HG02798 (cell line): ENCODE results near the gene NSMF.
A peak's percentile ranks its signal among the peaks of the same experiment; 100 is the strongest.

Experiments
- ATAC-seq: cut with Tn5 transposase; IDR thresholded peaks from one replicate; pipeline ENCODE4 v1.9.1; 2021; ENCODE audit warnings: mild to moderate bottlenecking; ENCODE audit not compliant: unreplicated experiment, poor library complexity

Gene NSMF

GRCh38 chr9:137449931-137450538 lies 9.1 kb downstream of the NSMF start:
- ATAC-seq = no peak

GRCh38 chr9:137449081-137449844 lies 9.9 kb downstream of the NSMF start:
- no peak for ATAC-seq

GRCh38 chr9:137448602-137448962 lies 10.6 kb downstream of the NSMF start:
- no peak for ATAC-seq

- ATAC-seq = no peak
Measured at GRCh38 chr9:137447722-137448601, 11.2 kb downstream of the NSMF start.

- no peak for ATAC-seq
Measured at GRCh38 chr9:137446851-137447471, 12.2 kb downstream of the NSMF start.

GRCh38 chr9:137445930-137446431 lies 13.2 kb downstream of the NSMF start:
- no peak for ATAC-seq

- ATAC-seq = peak; percentile 66
Measured at GRCh38 chr9:137445275-137445807, 13.8 kb downstream of the NSMF start.

- no peak for ATAC-seq
Measured at GRCh38 chr9:137444106-137444790, 14.9 kb downstream of the NSMF start.

- ATAC-seq = no peak
Measured at GRCh38 chr9:137441935-137442321, 17.2 kb downstream of the NSMF start.

- ATAC-seq = no peak
Measured at GRCh38 chr9:137441289-137441934, 17.7 kb downstream of the NSMF start, which contains the start of gene ENTPD8. TSS of gene ENTPD8 (minus strand) at chr9:137441357. CDS start at chr9:137438285, 3,072 bp downstream.

GRCh38 chr9:137439158-137439714 lies 19.9 kb downstream of the NSMF start:
- no peak for ATAC-seq

GRCh38 chr9:137438591-137439157 lies 20.5 kb downstream of the NSMF start:
- no peak for ATAC-seq

- ATAC-seq = no peak
Measured at GRCh38 chr9:137437691-137438590, 21.2 kb downstream of the NSMF start.

- no peak for ATAC-seq
Measured at GRCh38 chr9:137436761-137437600, 22.2 kb downstream of the NSMF start.

- no peak for ATAC-seq
Measured at GRCh38 chr9:137435980-137436760, 23.0 kb downstream of the NSMF start.

- no peak for ATAC-seq
Measured at GRCh38 chr9:137435381-137435891, 23.7 kb downstream of the NSMF start.
